ENCODE results near the gene CACNA1F. TPM values are rescaled to one million over a fixed set of nuclear protein-coding genes. Genes with fewer than 3 reads are reported as not detected.

The CACNA1F gene
- total and polyA plus RNA-seq, 4 donors: 0.10 to 0.55 (median 0.42) TPM

- DNase-seq (no peak), ATAC-seq (ENCODE audit: insufficient read depth, low FRiP score) (no peak)
- no peaks in the 10 kb centered on the region for H3K9me3 ChIP-seq (ENCODE audit: control insufficient read depth in 4 of 4, insufficient read depth in 3 of 4, low read length in 3 of 4)
- no peaks in the 10 kb centered on the region for H3K36me3 ChIP-seq (ENCODE audit: control insufficient read depth in 4 of 4, insufficient read depth in 4 of 4, low read length in 4 of 4)
- no peak overlapping the region for H3K27ac ChIP-seq (ENCODE audit: low read depth in 1 of 2, low read length in 1 of 2)
- no peak overlapping the region for H3K4me3 ChIP-seq
- H3K27me3 ChIP-seq (ENCODE audit: control insufficient read depth in 3 of 3, insufficient read depth in 3 of 3, low read length in 2 of 3): no peaks in the 10 kb centered on the region
- H3K9ac ChIP-seq (ENCODE audit: insufficient read depth in 1 of 2, low read length in 2 of 2): no peak overlapping the region
- 75 to 85% methylated on average over 13 of the region's 13 CpGs for WGBS, 2 donors
- peaks cover 0 to 8% (median 3%) of the 10 kb centered on the region in 5 donors for H3K4me1 ChIP-seq (ENCODE audit: control insufficient read depth in 5 of 5, insufficient read depth in 5 of 5, low read length in 5 of 5)
- TF ChIP-seq, protein P1, sequence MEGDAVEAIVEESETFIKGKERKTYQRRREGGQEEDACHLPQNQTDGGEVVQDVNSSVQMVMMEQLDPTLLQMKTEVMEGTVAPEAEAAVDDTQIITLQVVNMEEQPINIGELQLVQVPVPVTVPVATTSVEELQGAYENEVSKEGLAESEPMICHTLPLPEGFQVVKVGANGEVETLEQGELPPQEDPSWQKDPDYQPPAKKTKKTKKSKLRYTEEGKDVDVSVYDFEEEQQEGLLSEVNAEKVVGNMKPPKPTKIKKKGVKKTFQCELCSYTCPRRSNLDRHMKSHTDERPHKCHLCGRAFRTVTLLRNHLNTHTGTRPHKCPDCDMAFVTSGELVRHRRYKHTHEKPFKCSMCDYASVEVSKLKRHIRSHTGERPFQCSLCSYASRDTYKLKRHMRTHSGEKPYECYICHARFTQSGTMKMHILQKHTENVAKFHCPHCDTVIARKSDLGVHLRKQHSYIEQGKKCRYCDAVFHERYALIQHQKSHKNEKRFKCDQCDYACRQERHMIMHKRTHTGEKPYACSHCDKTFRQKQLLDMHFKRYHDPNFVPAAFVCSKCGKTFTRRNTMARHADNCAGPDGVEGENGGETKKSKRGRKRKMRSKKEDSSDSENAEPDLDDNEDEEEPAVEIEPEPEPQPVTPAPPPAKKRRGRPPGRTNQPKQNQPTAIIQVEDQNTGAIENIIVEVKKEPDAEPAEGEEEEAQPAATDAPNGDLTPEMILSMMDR (IDR thresholded peaks at IDR 0.05; ENCODE audit: control extremely low read depth, extremely low read depth): no peak
Observed at GRCh38 chrX:49197543-49198087, 35.5 kb downstream of the CACNA1F start.

DNA sequence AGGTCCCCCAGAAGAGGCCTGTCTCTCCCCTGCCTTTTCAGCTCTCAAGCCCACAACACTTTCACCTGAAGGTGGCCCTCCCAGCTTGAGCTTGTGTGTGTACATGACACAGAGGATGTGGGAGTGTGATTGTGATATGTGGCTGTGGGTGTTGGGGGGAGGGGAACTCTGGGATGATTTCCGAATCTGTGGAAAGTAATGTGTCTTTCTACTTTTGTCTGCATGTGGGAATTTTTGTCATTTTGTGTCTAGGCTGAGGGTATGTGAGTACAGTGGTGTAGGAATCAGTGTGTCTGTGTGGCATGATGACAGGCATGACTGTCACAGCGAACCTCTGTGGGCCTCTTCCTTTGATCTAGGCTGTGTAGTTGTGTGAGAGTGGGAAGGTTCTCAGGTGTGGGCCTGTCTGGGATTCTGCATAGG is 39.6 kb downstream of the CACNA1F start:
- ATAC-seq (ENCODE audit: insufficient read depth, low FRiP score) (no peak), DNase-seq (no peak)
- Histone ChIP-seq H3K9ac (ENCODE audit: insufficient read depth in 1 of 2, low read length in 2 of 2) (no peak overlapping the region), H3K27ac (ENCODE audit: low read depth in 1 of 2, low read length in 1 of 2) (no peak overlapping the region), H3K4me1 (ENCODE audit: control insufficient read depth in 5 of 5, insufficient read depth in 5 of 5, low read length in 5 of 5) (peaks cover 0 to under 1% (median 0%) of the 10 kb centered on the region in 5 donors), H3K36me3 (ENCODE audit: control insufficient read depth in 4 of 4, insufficient read depth in 4 of 4, low read length in 4 of 4) (no peaks in the 10 kb centered on the region), H3K27me3 (ENCODE audit: control insufficient read depth in 3 of 3, insufficient read depth in 3 of 3, low read length in 2 of 3) (no peaks in the 10 kb centered on the region), H3K4me3 (no peak overlapping the region), H3K9me3 (ENCODE audit: control insufficient read depth in 4 of 4, insufficient read depth in 3 of 4, low read length in 3 of 4) (peaks cover 0 to 2% (median 0%) of the 10 kb centered on the region in 4 donors)
- 62 to 83% methylated on average over 2 of the region's 2 CpGs for WGBS, 2 donors
- TF ChIP-seq, protein P1 (IDR thresholded peaks at IDR 0.05; ENCODE audit: control extremely low read depth, extremely low read depth): no peak

GRCh38 chrX:49192722-49193328 is 40.3 kb downstream of the CACNA1F start:
- TF ChIP-seq, protein P1 (IDR thresholded peaks at IDR 0.05; ENCODE audit: control extremely low read depth, extremely low read depth): peak; percentile 39

More at GRCh38 chrX:49192722-49193328, 40.3 kb downstream of the CACNA1F start:
- WGBS, 2 donors: 62 to 68% methylated on average over 7 to 10 of the region's 10 CpGs
- no peak for ATAC-seq (ENCODE audit: insufficient read depth, low FRiP score)
- no peaks in the 10 kb centered on the region for H3K4me1 ChIP-seq (ENCODE audit: control insufficient read depth in 5 of 5, insufficient read depth in 5 of 5, low read length in 5 of 5)
- no peaks in the 10 kb centered on the region for H3K27me3 ChIP-seq (ENCODE audit: control insufficient read depth in 3 of 3, insufficient read depth in 3 of 3, low read length in 2 of 3)
- H3K27ac ChIP-seq (ENCODE audit: low read depth in 1 of 2, low read length in 1 of 2): no peak overlapping the region
- no peak overlapping the region for H3K4me3 ChIP-seq
- H3K36me3 ChIP-seq (ENCODE audit: control insufficient read depth in 4 of 4, insufficient read depth in 4 of 4, low read length in 4 of 4): no peaks in the 10 kb centered on the region
- DNase-seq: no peak
- no peak overlapping the region for H3K9ac ChIP-seq (ENCODE audit: insufficient read depth in 1 of 2, low read length in 2 of 2)
- peaks cover 0 to 2% (median 0%) of the 10 kb centered on the region in 4 donors for H3K9me3 ChIP-seq (ENCODE audit: control insufficient read depth in 4 of 4, insufficient read depth in 3 of 4, low read length in 3 of 4)

Data from lung (tissue), 12 donors.